Measurements from ENCODE around the gene CASZ1. TPM values are rescaled to one million over a fixed set of nuclear protein-coding genes. Genes with fewer than 3 reads are reported as not detected.

The CASZ1 gene
- total RNA-seq, 6 donors from 2014 or later: 39.7 to 112 (median 60.8) TPM

DNA sequence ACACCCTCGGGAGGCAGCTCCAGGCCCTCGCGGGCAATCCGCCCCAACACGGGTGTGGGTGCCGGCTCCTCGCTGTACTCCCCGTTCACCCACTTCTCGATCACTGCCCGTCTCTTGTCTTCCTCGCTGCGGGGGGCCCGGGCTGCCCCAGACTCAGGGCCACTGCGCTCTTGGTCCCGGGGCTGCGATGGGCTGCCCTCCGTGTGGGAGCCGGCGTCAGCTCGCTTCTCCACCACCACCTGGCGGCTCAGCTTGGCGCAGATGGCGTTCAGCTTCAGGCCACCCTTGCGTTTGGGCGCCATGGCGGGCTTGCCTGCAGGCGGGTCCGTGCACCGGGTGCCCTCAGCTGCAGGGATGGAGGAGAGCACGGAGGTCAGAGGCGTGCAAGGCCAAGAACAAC is 131.2 kb downstream of the CASZ1 start:
- Histone ChIP-seq H3K36me3 (peaks cover 0 to 20% (median 16%) of the 10 kb centered on the region in 4 donors), H3K27me3 (no peaks in the 10 kb centered on the region), H3K27ac (peak overlapping the region; percentile 82 to 97 (median 88)), H3K4me1 (peaks cover 67 to 82% (median 76%) of the 10 kb centered on the region in 4 donors), H3K9me3 (no peaks in the 10 kb centered on the region), H3K4me3 (peak overlapping the region in 1 of 4 donors; percentile 20)
- 90 to 94% methylated on average over 25 to 31 of the region's 31 CpGs for WGBS, 2 donors
- TF ChIP-seq CTCF (IDR thresholded peaks at IDR 0.05): no peak
- TF ChIP-seq EP300 (IDR thresholded peaks at IDR 0.05): no peak
- no peak for TF ChIP-seq POLR2AphosphoS5 (IDR thresholded peaks at IDR 0.05)
- TF ChIP-seq POLR2A (IDR thresholded peaks at IDR 0.05): no peak
- peak in 1 of 2 donors; percentile 80 for DNase-seq
- ATAC-seq (ENCODE audit: low FRiP score in 2 of 2): no peak

DNA sequence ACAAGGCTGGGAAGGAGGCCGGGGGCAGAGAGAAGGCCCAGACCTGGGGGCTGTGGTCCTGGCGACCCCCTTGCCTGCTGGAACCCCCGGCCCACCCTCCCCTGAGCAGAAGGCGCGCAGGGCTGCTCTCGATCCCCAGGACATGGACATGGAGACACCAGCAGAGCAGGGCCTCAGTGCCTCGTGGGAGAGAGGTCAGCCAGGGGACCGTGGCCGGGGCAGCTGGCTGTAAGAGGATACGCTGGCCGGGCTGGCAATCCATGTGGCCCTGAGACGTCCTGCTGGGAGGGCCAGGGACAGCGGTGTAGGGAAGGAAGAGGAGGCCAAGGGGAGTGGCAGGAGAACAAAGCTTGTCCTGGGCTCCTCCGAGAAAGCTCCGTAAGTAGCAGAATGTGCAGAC is 132.2 kb downstream of the CASZ1 start:
- peak overlapping the region; percentile 82 to 97 (median 88) for H3K27ac ChIP-seq
- no peaks in the 10 kb centered on the region for H3K27me3 ChIP-seq
- peaks cover 0 to 30% (median 25%) of the 10 kb centered on the region in 4 donors for H3K36me3 ChIP-seq
- H3K9me3 ChIP-seq: no peaks in the 10 kb centered on the region
- H3K4me1 ChIP-seq: peaks cover 64 to 78% (median 72%) of the 10 kb centered on the region in 4 donors
- 60 to 64% methylated on average over 10 to 12 of the region's 15 CpGs for WGBS, 2 donors
- peak in 1 of 2 donors; percentile 24 for TF ChIP-seq POLR2AphosphoS5 (IDR thresholded peaks at IDR 0.05)
- no peak for TF ChIP-seq POLR2A (IDR thresholded peaks at IDR 0.05)
- TF ChIP-seq CTCF (IDR thresholded peaks at IDR 0.05): peak in 1 of 6 experiments; percentile 9
- ATAC-seq (ENCODE audit: low FRiP score in 2 of 2) (no peak), DNase-seq (no peak)
- H3K4me3 ChIP-seq: peak overlapping the region in 1 of 4 donors; percentile 20

- Histone ChIP-seq H3K9me3 (no peaks in the 10 kb centered on the region), H3K27me3 (no peaks in the 10 kb centered on the region), H3K4me1 (peaks cover 58 to 72% (median 67%) of the 10 kb centered on the region in 4 donors), H3K27ac (peak overlapping the region; percentile 82 to 97 (median 88)), H3K36me3 (peaks cover 0 to 36% (median 31%) of the 10 kb centered on the region in 4 donors), H3K4me3 (peak overlapping the region in 1 of 4 donors; percentile 15)
- TF ChIP-seq EP300 (IDR thresholded peaks at IDR 0.05) (no peak), POLR2A (IDR thresholded peaks at IDR 0.05) (peak in 1 of 4 donors; percentile 29), POLR2AphosphoS5 (IDR thresholded peaks at IDR 0.05) (peak; percentile 14 to 37), CTCF (IDR thresholded peaks at IDR 0.05) (no peak)
- peak in 1 of 2 donors; percentile 58 for DNase-seq
- ATAC-seq (ENCODE audit: low FRiP score in 2 of 2): peak in 1 of 2 donors; percentile 32
- 32 to 60% methylated on average over 1 to 12 of the region's 15 CpGs for WGBS, 2 donors
These were observed 132.8 kb downstream of the CASZ1 start for GRCh38 chr1:10663678-10664035.

DNA sequence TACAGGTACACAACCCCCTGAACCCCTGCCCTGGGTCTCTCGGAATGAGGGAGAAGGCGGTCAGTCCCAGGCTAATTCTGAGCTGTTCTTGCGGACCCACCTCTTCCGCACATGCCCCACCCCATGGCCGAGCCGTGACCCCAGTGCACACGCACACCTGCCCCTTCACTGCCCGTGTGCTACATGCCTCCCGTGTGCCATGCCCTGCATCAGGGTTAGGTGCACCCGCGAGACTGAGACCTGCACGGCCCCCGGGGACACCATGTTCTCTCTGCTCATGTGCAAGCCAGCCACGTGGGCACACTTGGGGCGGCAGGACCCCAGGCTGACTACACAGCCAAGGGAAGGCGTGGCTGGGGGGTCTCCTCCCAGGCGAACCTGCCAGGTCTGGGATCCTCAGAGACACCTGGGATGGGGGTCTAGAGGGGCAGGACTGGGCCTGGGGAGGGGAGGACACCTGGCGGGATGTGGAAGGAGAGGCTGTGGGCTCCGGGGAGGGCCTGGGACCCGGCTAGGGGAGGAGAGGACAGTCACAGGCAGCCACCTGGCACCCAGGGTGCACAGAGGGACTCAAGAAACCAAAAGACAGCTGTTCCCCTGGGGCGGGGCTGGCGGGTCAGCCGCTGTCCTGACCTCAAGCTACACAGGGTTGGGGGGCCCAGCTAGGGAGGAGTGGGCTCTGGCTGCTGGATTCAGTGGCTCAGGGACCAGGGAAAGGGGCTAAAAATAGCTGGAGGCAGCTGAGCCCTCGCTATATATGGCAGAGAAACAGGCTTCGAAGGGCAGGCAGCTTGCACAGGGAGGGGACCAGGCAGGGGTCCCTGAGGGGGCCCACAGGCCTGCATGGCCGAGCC is 133.4 kb downstream of the CASZ1 start:
- no peak for TF ChIP-seq EP300 (IDR thresholded peaks at IDR 0.05)
- no peak for TF ChIP-seq POLR2AphosphoS5 (IDR thresholded peaks at IDR 0.05)
- no peak for TF ChIP-seq CTCF (IDR thresholded peaks at IDR 0.05)
- no peak for TF ChIP-seq POLR2A (IDR thresholded peaks at IDR 0.05)
- H3K27ac ChIP-seq: peak overlapping the region; percentile 82 to 97 (median 88)
- no peaks in the 10 kb centered on the region for H3K9me3 ChIP-seq
- peak overlapping the region in 1 of 4 donors; percentile 15 for H3K4me3 ChIP-seq
- WGBS, 2 donors: 73 to 76% methylated on average over 16 to 23 of the region's 26 CpGs
- DNase-seq (no peak), ATAC-seq (ENCODE audit: low FRiP score in 2 of 2) (no peak)
- H3K36me3 ChIP-seq: peaks cover 3 to 42% (median 36%) of the 10 kb centered on the region in 4 donors
- peaks cover 55 to 67% (median 62%) of the 10 kb centered on the region in 4 donors for H3K4me1 ChIP-seq
- H3K27me3 ChIP-seq: no peaks in the 10 kb centered on the region
